HCT116 (cell line): ENCODE measurements around the gene TGFBRAP1. TPM values are rescaled to one million over a fixed set of nuclear protein-coding genes. Genes with fewer than 3 reads are reported as not detected.

Experiments
- ATAC-seq: fragments of 200-7000 bp; cut with Tn5 transposase; 2 replicates; pipeline ENCODE4 v1.9.1; 2020; ENCODE audit warnings: mild to moderate bottlenecking, moderate library complexity
- BruUV-seq: library from RNA; stranded (reverse); fragments of 400-500 nt; replicated peaks from 2 replicates; lab custom pipeline; 2021; lab: Mats Ljungman, UMichigan
- CTCF ChIA-PET: fragments of 300-600 bp; sonication (Branson Sonifier 250); formaldehyde crosslinking; loops from one replicate; lab custom pipeline; 2021; ENCODE audit warnings: antibody characterized with exemption; lab: Charles Lee
- POLR2A ChIA-PET: fragments of 300-600, 350-600 bp; sonication (Branson Sonifier 250); formaldehyde crosslinking; loops from one replicate; lab custom pipeline; 2021; ENCODE audit warnings: antibody characterized with exemption; lab: Charles Lee
- RAD21 ChIA-PET, 2 experiments: fragments of 300-600 bp; sonication (Branson Sonifier 250); formaldehyde crosslinking; loops; one replicate each; lab custom pipeline; 2023; ENCODE audit warnings: low total read pairs in 2 of 2; ENCODE audit not compliant: uncharacterized antibody in 2 of 2, unreplicated experiment in 2 of 2, low non-redundant PET in 1 of 2; lab: Charles Lee
- DNase-seq: peaks from one replicate; pipeline ENCODE4 v3.0.0-alpha.2; 2010; ENCODE audit warnings: low read depth, low spot score
- H2AFZ ChIP-seq: fragments of 200-600 bp; shearing (Covaris generic), sonication (generic); 2 replicates; pipeline ENCODE4 v1.6.1; 2017; ENCODE audit warnings: low read depth, mixed run types, mixed read lengths, antibody characterized with exemption, low read length; ENCODE audit not compliant: poor library complexity, severe bottlenecking
- H3K27ac ChIP-seq: 2 replicates; pipeline ENCODE4 v1.5.1; 2012; ENCODE audit warnings: low read depth, low read length
- H3K27me3 ChIP-seq: fragments of 200-600 bp; sonication (generic); 2 replicates; pipeline ENCODE4 v1.6.1; 2016; ENCODE audit warnings: mixed run types, low read length, mixed read lengths; ENCODE audit not compliant: insufficient read depth
- H3K36me3 ChIP-seq, 2 experiments: fragments of 200-500 bp in 1 of 2; fragments of 200-600 bp in 1 of 2; sonication (Bioruptor generic) in 1 of 2; sonication (generic) in 1 of 2; 2 replicates each; pipeline versions ENCODE4 v1.5.1 to v1.6.1; 2014 to 2016; ENCODE audit warnings: low read length in 2 of 2, inconsistent platforms in 1 of 2, mixed read lengths in 1 of 2, mixed run types in 1 of 2; ENCODE audit not compliant: insufficient read depth in 2 of 2, control insufficient read depth in 1 of 2
- H3K4me1 ChIP-seq, 2 experiments: fragments of 200-600 bp in 1 of 2; sonication (generic) in 1 of 2; 2 replicates each; pipeline versions ENCODE4 v1.5.1 to v1.6.1; 2012 to 2017; ENCODE audit warnings: low read length in 2 of 2, inconsistent platforms in 1 of 2, mild to moderate bottlenecking in 1 of 2, mixed read lengths in 1 of 2, mixed run types in 1 of 2, moderate library complexity in 1 of 2; ENCODE audit not compliant: insufficient read depth in 2 of 2, control insufficient read depth in 1 of 2
- H3K4me2 ChIP-seq: fragments of 200-600 bp; sonication (generic); 2 replicates; pipeline ENCODE4 v1.6.1; 2017; ENCODE audit warnings: mixed run types, low read length, mixed read lengths
- H3K4me3 ChIP-seq, 2 experiments: fragments of 200-600 bp in 1 of 2; sonication (generic) in 1 of 2; replicated peaks in 1 of 2; 2 replicates each; pipeline ENCODE4 v1.5.1; 2011 to 2016; ENCODE audit warnings: low read length in 2 of 2, control low read depth in 1 of 2, low read depth in 1 of 2, mild to moderate bottlenecking in 1 of 2, mixed read lengths in 1 of 2, mixed run types in 1 of 2
- H3K79me2 ChIP-seq: fragments of 200-600 bp; sonication (generic); 2 replicates; pipeline ENCODE4 v1.6.1; 2017; ENCODE audit warnings: mild to moderate bottlenecking, mixed run types, low read length, moderate library complexity, mixed read lengths; ENCODE audit not compliant: insufficient read depth
- H3K9ac ChIP-seq: fragments of 200-600 bp; sonication (generic); 2 replicates; pipeline ENCODE4 v1.6.1; 2016; ENCODE audit warnings: low read length, mixed read lengths
- H3K9me2 ChIP-seq: fragments of 200-600 bp; sonication (generic), shearing (Covaris generic); 2 replicates; pipeline ENCODE4 v1.6.1; 2017; ENCODE audit warnings: mixed run types, mild to moderate bottlenecking, moderate library complexity; ENCODE audit not compliant: insufficient read depth
- H3K9me3 ChIP-seq, 2 experiments: fragments of 200-500 bp in 1 of 2; fragments of 200-600 bp in 1 of 2; sonication (Bioruptor generic) in 1 of 2; sonication (generic) in 1 of 2; 2 replicates each; pipeline ENCODE4 v1.6.1; 2014 to 2017; ENCODE audit warnings: low read length in 2 of 2, mixed read lengths in 2 of 2, inconsistent platforms in 1 of 2, low read depth in 1 of 2, mild to moderate bottlenecking in 1 of 2, mixed run types in 1 of 2, moderate library complexity in 1 of 2; ENCODE audit not compliant: control insufficient read depth in 1 of 2, insufficient read depth in 1 of 2
- H4K20me1 ChIP-seq: fragments of 200-600 bp; sonication (generic), shearing (Covaris generic); 2 replicates; pipeline ENCODE4 v1.6.1; 2017; ENCODE audit warnings: mixed run types, mild to moderate bottlenecking, moderate library complexity; ENCODE audit not compliant: insufficient read depth
- CBX3 ChIP-seq: IDR thresholded peaks from 2 replicates; pipeline ENCODE4 v1.6.1; 2012; ENCODE audit warnings: low read depth
- CEBPB ChIP-seq: IDR thresholded peaks from 2 replicates; pipeline ENCODE4 v1.6.1; 2012; ENCODE audit warnings: low read depth
- EGR1 ChIP-seq: IDR thresholded peaks from 2 replicates; pipeline ENCODE4 v1.6.1; 2012; ENCODE audit warnings: low read depth
- ELF1 ChIP-seq: IDR thresholded peaks from 2 replicates; pipeline ENCODE4 v1.6.1; 2012; ENCODE audit warnings: low read depth, borderline replicate concordance
- EZH2 ChIP-seq: fragments of 200-600 bp; sonication (generic); IDR thresholded peaks from 2 replicates; pipeline ENCODE4 v1.6.1; 2017; ENCODE audit warnings: antibody characterized with exemption, mixed run types
- EZH2phosphoT487 ChIP-seq: fragments of 200-600 bp; IDR thresholded peaks from 2 replicates; pipeline ENCODE4 v1.6.1; 2018; ENCODE audit warnings: antibody characterized with exemption, borderline replicate concordance
- JUND ChIP-seq: IDR thresholded peaks from 2 replicates; pipeline ENCODE4 v1.6.1; 2012
- POLR2A ChIP-seq: IDR thresholded peaks from 2 replicates; pipeline ENCODE4 v1.7.0; 2011; ENCODE audit warnings: borderline replicate concordance; ENCODE audit not compliant: insufficient read depth, insufficient read length; ENCODE audit errors: extremely low read depth
- POLR2AphosphoS5 ChIP-seq: IDR thresholded peaks from 2 replicates; pipeline ENCODE4 v1.6.1; 2011; ENCODE audit warnings: mild to moderate bottlenecking, low read depth, low read length, moderate library complexity
- RAD21 ChIP-seq: IDR thresholded peaks from 2 replicates; pipeline ENCODE4 v1.6.1; 2012; ENCODE audit warnings: low read depth, mild to moderate bottlenecking
- SIN3A ChIP-seq: IDR thresholded peaks from 2 replicates; pipeline ENCODE4 v1.6.1; 2012; ENCODE audit warnings: low read depth
- SP1 ChIP-seq: IDR thresholded peaks from 2 replicates; pipeline ENCODE4 v1.6.1; 2012; ENCODE audit warnings: low read depth
- SRF ChIP-seq: IDR thresholded peaks from 2 replicates; pipeline ENCODE4 v1.6.1; 2012; ENCODE audit warnings: low read depth
- TCF7L2 ChIP-seq: IDR thresholded peaks from 2 replicates; pipeline ENCODE4 v1.7.0; 2011; ENCODE audit warnings: borderline replicate concordance, inconsistent platforms; ENCODE audit not compliant: insufficient read depth, insufficient read length; ENCODE audit errors: extremely low read depth
- ZFX ChIP-seq: fragments of 450-650 bp; IDR thresholded peaks from 2 replicates; pipeline ENCODE4 v1.6.1; 2017
- ZNF274 ChIP-seq: fragments of 200-500 bp; sonication (Bioruptor generic); IDR thresholded peaks from 2 replicates; pipeline ENCODE4 v1.6.1; 2014; ENCODE audit warnings: mild to moderate bottlenecking, low read depth, low read length, inconsistent platforms
- intact Hi-C: fragments of 100-400 bp; cut with micrococcal nuclease; formaldehyde crosslinking; loops from 2 replicates; pipeline ENCODE4 v1.10.0; 2022
- total RNA-seq: library from RNA; stranded (reverse); gene quantifications from one replicate; pipeline ENCODE4 v1.2.1, GENCODE V29; 2021; ENCODE audit not compliant: unreplicated experiment
- TF ChIP-seq, protein P1 (sequence below): IDR thresholded peaks from 2 replicates; pipeline ENCODE4 v1.6.1; 2012
- TF ChIP-seq, protein P2 (sequence below), 3 experiments: fragments of 200-600 bp in 1 of 3; sonication (generic) in 1 of 3; IDR thresholded peaks in 2 of 3; conservative IDR thresholded peaks in 1 of 3; 2 replicates each; pipeline ENCODE4 v1.5.1; 2012 to 2017; ENCODE audit warnings: low read depth in 2 of 3, low read length in 2 of 3, antibody characterized with exemption in 1 of 3, borderline replicate concordance in 1 of 3, control low read depth in 1 of 3, mild to moderate bottlenecking in 1 of 3, mixed read lengths in 1 of 3, mixed run types in 1 of 3, moderate library complexity in 1 of 3; ENCODE audit not compliant: insufficient read depth in 1 of 3
- TF ChIP-seq, protein P3 (sequence below): IDR thresholded peaks from 2 replicates; pipeline ENCODE4 v1.6.1; 2011; ENCODE audit warnings: mild to moderate bottlenecking, low read length, moderate library complexity; ENCODE audit not compliant: insufficient replicate concordance; ENCODE audit errors: extremely low read depth
- TF ChIP-seq, protein P4 (sequence below): IDR thresholded peaks from 2 replicates; pipeline ENCODE4 v1.6.1; 2012; ENCODE audit warnings: low read depth

Gene TGFBRAP1
- total RNA-seq, 1 experiment from 2014 or later: 18.3 TPM

DNA sequence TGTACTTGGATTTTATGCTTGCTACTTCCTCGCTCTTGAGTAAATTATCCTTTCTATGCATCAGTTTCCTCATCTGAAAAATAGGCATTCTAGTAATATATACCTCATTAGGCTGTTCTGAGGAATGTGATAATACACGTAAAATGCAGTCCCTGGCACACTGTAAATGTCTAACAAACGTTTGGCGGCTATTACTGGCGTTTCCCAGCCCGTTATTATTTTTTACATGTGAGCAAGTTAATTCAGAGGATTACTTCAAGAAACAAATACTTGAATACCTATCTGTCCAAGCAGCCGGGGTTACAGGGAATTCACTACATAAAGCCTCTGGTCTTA, 7.2 kb upstream of the TGFBRAP1 start:
- H4K20me1 ChIP-seq: no peaks in the 10 kb centered on the region
- H3K27me3 ChIP-seq: no peaks in the 10 kb centered on the region
- H3K9me3 ChIP-seq: no peaks in the 10 kb centered on the region
- H3K36me3 ChIP-seq: peaks cover 15 to 19% of the 10 kb centered on the region in 2 experiments; a peak in 3 of 4 replicates
- peaks cover 7 to 17% of the 10 kb centered on the region in 2 experiments for H3K4me1 ChIP-seq
- H3K27ac ChIP-seq: peak overlapping the region; percentile 91
- POLR2A ChIA-PET: no interaction called here
- H2AFZ ChIP-seq: no peak overlapping the region
- TSS peak; percentile 89 for BruUV-seq
- peak overlapping the region; percentile 85 for H3K4me2 ChIP-seq
- no peaks in the 10 kb centered on the region for H3K9me2 ChIP-seq
- ATAC-seq: no peak
- H3K79me2 ChIP-seq: peaks cover 61% of the 10 kb centered on the region
- H3K4me3 ChIP-seq: peak overlapping the region; percentile 89 to 93
- peak overlapping the region; percentile 92 for H3K9ac ChIP-seq
- TF ChIP-seq POLR2A (no peak), POLR2AphosphoS5 (no peak), JUND (no peak), TCF7L2 (no peak), SRF (no peak), ZNF274 (no peak), EZH2 (no peak), SIN3A (no peak; the same call in 1 of the 2 replicates), ZFX (no peak), RAD21 (no peak), CEBPB (no peak), SP1 (no peak), CBX3 (no peak), EGR1 (no peak), EZH2phosphoT487 (no peak), ELF1 (no peak)
- TF ChIP-seq, protein P1, sequence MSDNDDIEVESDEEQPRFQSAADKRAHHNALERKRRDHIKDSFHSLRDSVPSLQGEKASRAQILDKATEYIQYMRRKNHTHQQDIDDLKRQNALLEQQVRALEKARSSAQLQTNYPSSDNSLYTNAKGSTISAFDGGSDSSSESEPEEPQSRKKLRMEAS: no peak
- TF ChIP-seq, protein P2, sequence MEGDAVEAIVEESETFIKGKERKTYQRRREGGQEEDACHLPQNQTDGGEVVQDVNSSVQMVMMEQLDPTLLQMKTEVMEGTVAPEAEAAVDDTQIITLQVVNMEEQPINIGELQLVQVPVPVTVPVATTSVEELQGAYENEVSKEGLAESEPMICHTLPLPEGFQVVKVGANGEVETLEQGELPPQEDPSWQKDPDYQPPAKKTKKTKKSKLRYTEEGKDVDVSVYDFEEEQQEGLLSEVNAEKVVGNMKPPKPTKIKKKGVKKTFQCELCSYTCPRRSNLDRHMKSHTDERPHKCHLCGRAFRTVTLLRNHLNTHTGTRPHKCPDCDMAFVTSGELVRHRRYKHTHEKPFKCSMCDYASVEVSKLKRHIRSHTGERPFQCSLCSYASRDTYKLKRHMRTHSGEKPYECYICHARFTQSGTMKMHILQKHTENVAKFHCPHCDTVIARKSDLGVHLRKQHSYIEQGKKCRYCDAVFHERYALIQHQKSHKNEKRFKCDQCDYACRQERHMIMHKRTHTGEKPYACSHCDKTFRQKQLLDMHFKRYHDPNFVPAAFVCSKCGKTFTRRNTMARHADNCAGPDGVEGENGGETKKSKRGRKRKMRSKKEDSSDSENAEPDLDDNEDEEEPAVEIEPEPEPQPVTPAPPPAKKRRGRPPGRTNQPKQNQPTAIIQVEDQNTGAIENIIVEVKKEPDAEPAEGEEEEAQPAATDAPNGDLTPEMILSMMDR (IDR thresholded peaks at IDR 0.05 in 2 of 3, conservative IDR thresholded peaks at IDR 0.05 in 1 of 3; ENCODE audit: borderline replicate concordance in 1 of 3, insufficient read depth in 1 of 3, low read depth in 2 of 3, low read length in 2 of 3): no peak
- TF ChIP-seq, protein P3, sequence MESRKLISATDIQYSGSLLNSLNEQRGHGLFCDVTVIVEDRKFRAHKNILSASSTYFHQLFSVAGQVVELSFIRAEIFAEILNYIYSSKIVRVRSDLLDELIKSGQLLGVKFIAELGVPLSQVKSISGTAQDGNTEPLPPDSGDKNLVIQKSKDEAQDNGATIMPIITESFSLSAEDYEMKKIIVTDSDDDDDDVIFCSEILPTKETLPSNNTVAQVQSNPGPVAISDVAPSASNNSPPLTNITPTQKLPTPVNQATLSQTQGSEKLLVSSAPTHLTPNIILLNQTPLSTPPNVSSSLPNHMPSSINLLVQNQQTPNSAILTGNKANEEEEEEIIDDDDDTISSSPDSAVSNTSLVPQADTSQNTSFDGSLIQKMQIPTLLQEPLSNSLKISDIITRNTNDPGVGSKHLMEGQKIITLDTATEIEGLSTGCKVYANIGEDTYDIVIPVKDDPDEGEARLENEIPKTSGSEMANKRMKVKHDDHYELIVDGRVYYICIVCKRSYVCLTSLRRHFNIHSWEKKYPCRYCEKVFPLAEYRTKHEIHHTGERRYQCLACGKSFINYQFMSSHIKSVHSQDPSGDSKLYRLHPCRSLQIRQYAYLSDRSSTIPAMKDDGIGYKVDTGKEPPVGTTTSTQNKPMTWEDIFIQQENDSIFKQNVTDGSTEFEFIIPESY: no peak
- TF ChIP-seq, protein P4, sequence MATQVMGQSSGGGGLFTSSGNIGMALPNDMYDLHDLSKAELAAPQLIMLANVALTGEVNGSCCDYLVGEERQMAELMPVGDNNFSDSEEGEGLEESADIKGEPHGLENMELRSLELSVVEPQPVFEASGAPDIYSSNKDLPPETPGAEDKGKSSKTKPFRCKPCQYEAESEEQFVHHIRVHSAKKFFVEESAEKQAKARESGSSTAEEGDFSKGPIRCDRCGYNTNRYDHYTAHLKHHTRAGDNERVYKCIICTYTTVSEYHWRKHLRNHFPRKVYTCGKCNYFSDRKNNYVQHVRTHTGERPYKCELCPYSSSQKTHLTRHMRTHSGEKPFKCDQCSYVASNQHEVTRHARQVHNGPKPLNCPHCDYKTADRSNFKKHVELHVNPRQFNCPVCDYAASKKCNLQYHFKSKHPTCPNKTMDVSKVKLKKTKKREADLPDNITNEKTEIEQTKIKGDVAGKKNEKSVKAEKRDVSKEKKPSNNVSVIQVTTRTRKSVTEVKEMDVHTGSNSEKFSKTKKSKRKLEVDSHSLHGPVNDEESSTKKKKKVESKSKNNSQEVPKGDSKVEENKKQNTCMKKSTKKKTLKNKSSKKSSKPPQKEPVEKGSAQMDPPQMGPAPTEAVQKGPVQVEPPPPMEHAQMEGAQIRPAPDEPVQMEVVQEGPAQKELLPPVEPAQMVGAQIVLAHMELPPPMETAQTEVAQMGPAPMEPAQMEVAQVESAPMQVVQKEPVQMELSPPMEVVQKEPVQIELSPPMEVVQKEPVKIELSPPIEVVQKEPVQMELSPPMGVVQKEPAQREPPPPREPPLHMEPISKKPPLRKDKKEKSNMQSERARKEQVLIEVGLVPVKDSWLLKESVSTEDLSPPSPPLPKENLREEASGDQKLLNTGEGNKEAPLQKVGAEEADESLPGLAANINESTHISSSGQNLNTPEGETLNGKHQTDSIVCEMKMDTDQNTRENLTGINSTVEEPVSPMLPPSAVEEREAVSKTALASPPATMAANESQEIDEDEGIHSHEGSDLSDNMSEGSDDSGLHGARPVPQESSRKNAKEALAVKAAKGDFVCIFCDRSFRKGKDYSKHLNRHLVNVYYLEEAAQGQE: no peak
- no peak for DNase-seq
- intact Hi-C loops: loop anchor here (5.0 kb wide), 1 partner anchor 66 kb away; no protein-coding TSS in a partner anchor
- CTCF ChIA-PET: no interaction called here
- RAD21 ChIA-PET: no interaction called here
